ENCODE data around the gene CAMP.

The CAMP gene

DNA sequence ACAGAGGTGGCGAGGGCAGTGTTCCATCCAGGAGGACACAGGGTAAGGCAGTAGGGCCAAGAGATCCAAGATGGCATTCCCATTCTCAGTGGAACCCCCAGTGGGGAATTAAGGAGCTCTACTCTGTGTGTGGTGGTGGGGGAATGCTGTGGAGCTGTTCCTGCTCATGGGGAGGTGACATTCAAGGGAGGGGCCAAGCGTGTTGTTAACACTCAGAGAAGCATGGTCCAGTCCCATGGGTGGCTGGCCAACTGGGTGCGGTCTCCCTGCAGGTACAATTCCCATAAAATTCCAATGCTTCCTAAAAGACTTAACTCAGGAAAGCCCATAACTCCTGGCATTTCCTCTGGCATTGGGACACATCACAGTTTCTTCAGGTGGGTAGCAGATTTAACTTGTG is 2.3 kb downstream of the CAMP start:
- Histone ChIP-seq H3K27me3 (ENCODE audit: low read depth, low read length) (no peaks in the 10 kb centered on the region), H3K4me2 (ENCODE audit: low read length) (no peak overlapping the region), H3K9ac (ENCODE audit: low read length) (no peak overlapping the region), H3K4me1 (ENCODE audit: low read length) (peaks cover 68% of the 10 kb centered on the region), H3K79me2 (ENCODE audit: low read length) (no peaks in the 10 kb centered on the region), H3K9me3 (ENCODE audit: insufficient read depth, low read length) (peaks cover 3% of the 10 kb centered on the region; the same call in 1 of the 2 replicates), H3K36me3 (replicated peaks; ENCODE audit: low read depth, low read length) (no peaks in the 10 kb centered on the region), H3K4me3 (ENCODE audit: low read length) (no peak overlapping the region), H3K27ac (ENCODE audit: low read length) (no peak overlapping the region), H4K20me1 (ENCODE audit: insufficient read depth, low read length) (no peaks in the 10 kb centered on the region), H2AFZ (ENCODE audit: low read depth, low read length) (peak overlapping the region; percentile 37; the same call in 1 of the 2 replicates)
- TF ChIP-seq, protein P1, sequence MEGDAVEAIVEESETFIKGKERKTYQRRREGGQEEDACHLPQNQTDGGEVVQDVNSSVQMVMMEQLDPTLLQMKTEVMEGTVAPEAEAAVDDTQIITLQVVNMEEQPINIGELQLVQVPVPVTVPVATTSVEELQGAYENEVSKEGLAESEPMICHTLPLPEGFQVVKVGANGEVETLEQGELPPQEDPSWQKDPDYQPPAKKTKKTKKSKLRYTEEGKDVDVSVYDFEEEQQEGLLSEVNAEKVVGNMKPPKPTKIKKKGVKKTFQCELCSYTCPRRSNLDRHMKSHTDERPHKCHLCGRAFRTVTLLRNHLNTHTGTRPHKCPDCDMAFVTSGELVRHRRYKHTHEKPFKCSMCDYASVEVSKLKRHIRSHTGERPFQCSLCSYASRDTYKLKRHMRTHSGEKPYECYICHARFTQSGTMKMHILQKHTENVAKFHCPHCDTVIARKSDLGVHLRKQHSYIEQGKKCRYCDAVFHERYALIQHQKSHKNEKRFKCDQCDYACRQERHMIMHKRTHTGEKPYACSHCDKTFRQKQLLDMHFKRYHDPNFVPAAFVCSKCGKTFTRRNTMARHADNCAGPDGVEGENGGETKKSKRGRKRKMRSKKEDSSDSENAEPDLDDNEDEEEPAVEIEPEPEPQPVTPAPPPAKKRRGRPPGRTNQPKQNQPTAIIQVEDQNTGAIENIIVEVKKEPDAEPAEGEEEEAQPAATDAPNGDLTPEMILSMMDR (IDR thresholded peaks at IDR 0.05; ENCODE audit: low read depth, low read length), result no peak
- TF ChIP-seq EZH2phosphoT487 (IDR thresholded peaks at IDR 0.05; ENCODE audit: low read depth), result no peak

DNA sequence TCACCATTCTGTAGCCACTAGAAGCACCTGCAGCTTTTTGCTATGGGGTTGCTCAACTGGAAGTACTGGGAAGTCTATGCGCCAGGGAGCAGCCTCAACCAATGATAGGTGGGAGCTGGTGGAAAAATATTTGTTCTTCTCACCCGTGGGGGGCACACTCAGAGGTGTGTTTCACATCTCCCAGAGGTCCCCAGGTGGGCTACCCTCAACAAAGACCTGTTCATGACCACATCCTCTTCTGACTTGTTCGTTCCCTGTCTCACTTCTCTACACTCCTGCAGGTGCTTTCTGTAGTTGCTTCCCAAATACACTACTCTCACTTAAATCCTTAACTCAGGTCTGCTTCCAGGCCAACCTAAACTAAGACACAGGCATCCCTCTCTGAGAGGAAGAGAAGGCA is 3.6 kb downstream of the CAMP start:
- peaks cover 3% of the 10 kb centered on the region; the same call in 1 of the 2 replicates for H3K9me3 ChIP-seq (ENCODE audit: insufficient read depth, low read length)
- no peak overlapping the region for H2AFZ ChIP-seq (ENCODE audit: low read depth, low read length)
- H3K36me3 ChIP-seq (replicated peaks; ENCODE audit: low read depth, low read length), result no peaks in the 10 kb centered on the region
- H3K4me3 ChIP-seq (ENCODE audit: low read length), result peak overlapping the region; percentile 57
- H3K4me2 ChIP-seq (ENCODE audit: low read length), result peak overlapping the region; percentile 78
- no peaks in the 10 kb centered on the region for H4K20me1 ChIP-seq (ENCODE audit: insufficient read depth, low read length)
- peaks cover 75% of the 10 kb centered on the region for H3K4me1 ChIP-seq (ENCODE audit: low read length)
- no peaks in the 10 kb centered on the region for H3K27me3 ChIP-seq (ENCODE audit: low read depth, low read length)
- TF ChIP-seq, protein P1 (IDR thresholded peaks at IDR 0.05; ENCODE audit: low read depth, low read length), result 0 out of 2 replicates have a peak, but pooled peaks have one; percentile 4
- no peak for TF ChIP-seq EZH2phosphoT487 (IDR thresholded peaks at IDR 0.05; ENCODE audit: low read depth)
- peak overlapping the region; percentile 73 for H3K27ac ChIP-seq (ENCODE audit: low read length)
- no peaks in the 10 kb centered on the region for H3K79me2 ChIP-seq (ENCODE audit: low read length)
- peak overlapping the region; percentile 28; the same call in 1 of the 2 replicates for H3K9ac ChIP-seq (ENCODE audit: low read length)

DNA sequence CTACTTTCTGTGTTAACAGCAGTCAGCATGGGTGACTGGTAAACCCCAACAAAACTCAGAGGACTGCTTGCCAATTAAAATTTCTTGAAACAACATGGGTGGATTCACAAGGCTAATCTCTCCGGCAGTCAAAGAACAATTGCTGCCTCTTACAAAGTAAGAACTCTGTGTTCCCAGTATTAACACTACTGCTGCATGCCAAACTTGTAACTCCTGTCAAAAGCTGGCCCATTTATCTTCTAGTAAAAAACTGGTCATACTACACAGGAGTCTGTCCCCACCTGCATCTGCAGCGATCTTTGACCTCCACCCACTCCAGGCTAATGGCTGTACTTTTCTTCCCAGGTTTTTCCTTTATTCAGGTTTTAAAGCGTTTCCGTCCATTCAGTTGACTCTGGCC is 8.9 kb downstream of the CAMP start:
- peak overlapping the region; percentile 96 for H3K4me2 ChIP-seq (ENCODE audit: low read length)
- peaks cover 7% of the 10 kb centered on the region for H3K79me2 ChIP-seq (ENCODE audit: low read length)
- H3K4me3 ChIP-seq (ENCODE audit: low read length), result no peak overlapping the region
- H3K27ac ChIP-seq (ENCODE audit: low read length), result peak overlapping the region; percentile 94
- no peaks in the 10 kb centered on the region for H4K20me1 ChIP-seq (ENCODE audit: insufficient read depth, low read length)
- no peaks in the 10 kb centered on the region for H3K9me3 ChIP-seq (ENCODE audit: insufficient read depth, low read length)
- H3K9ac ChIP-seq (ENCODE audit: low read length), result peak overlapping the region; percentile 7; the same call in 1 of the 2 replicates
- TF ChIP-seq EZH2phosphoT487 (IDR thresholded peaks at IDR 0.05; ENCODE audit: low read depth), result no peak
- TF ChIP-seq, protein P1 (IDR thresholded peaks at IDR 0.05; ENCODE audit: low read depth, low read length), result no peak
- peaks cover 63% of the 10 kb centered on the region for H3K4me1 ChIP-seq (ENCODE audit: low read length)
- no peaks in the 10 kb centered on the region for H3K36me3 ChIP-seq (replicated peaks; ENCODE audit: low read depth, low read length)
- 0 out of 2 replicates have a peak overlapping the region, but pooled peaks have one; percentile 14 for H2AFZ ChIP-seq (ENCODE audit: low read depth, low read length)
- no peaks in the 10 kb centered on the region for H3K27me3 ChIP-seq (ENCODE audit: low read depth, low read length)

DNA sequence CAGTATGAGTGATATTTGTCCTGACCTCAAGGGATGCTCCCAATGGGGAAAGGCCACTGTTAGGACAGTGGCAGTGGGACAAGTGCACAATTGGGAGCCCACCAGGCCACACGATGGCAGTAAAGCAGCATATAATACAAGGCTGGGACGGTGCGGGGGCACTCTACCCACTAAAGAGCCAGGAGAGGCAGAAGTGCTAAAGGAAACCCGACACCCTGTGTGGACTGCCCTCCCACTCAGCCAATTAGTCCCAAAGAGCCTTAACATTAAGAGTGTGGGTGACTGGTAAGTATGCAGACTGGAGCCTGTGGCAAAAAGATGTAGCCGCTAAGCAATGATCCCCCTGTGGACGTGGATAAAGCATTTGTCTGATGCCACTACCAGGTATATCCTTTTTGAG is 9.4 kb downstream of the CAMP start:
- no peaks in the 10 kb centered on the region for H3K36me3 ChIP-seq (replicated peaks; ENCODE audit: low read depth, low read length)
- peaks cover 7% of the 10 kb centered on the region for H3K79me2 ChIP-seq (ENCODE audit: low read length)
- peak overlapping the region; percentile 90 for H3K9ac ChIP-seq (ENCODE audit: low read length)
- TF ChIP-seq, protein P1 (IDR thresholded peaks at IDR 0.05; ENCODE audit: low read depth, low read length), result peak; percentile 97
- TF ChIP-seq EZH2phosphoT487 (IDR thresholded peaks at IDR 0.05; ENCODE audit: low read depth), result no peak
- H3K4me3 ChIP-seq (ENCODE audit: low read length), result peak overlapping the region; percentile 77
- peak overlapping the region; percentile 94 for H3K27ac ChIP-seq (ENCODE audit: low read length)
- H3K27me3 ChIP-seq (ENCODE audit: low read depth, low read length), result no peaks in the 10 kb centered on the region
- H2AFZ ChIP-seq (ENCODE audit: low read depth, low read length), result peak overlapping the region; percentile 44; the same call in 1 of the 2 replicates
- no peaks in the 10 kb centered on the region for H3K9me3 ChIP-seq (ENCODE audit: insufficient read depth, low read length)
- no peaks in the 10 kb centered on the region for H4K20me1 ChIP-seq (ENCODE audit: insufficient read depth, low read length)
- peaks cover 59% of the 10 kb centered on the region for H3K4me1 ChIP-seq (ENCODE audit: low read length)
- peak overlapping the region; percentile 96 for H3K4me2 ChIP-seq (ENCODE audit: low read length)
